Activated CD4-positive, alpha-beta T cell treated with anti-CD3 and anti-CD28 coated beads, Interleukin-2, amount 50 U/mL, for 48 hours (primary cell): ENCODE measurements around the gene SLC1A1.

Source experiments
- DNase-seq, 2 experiments: peaks; one replicate each; pipeline ENCODE4 v3.0.0-alpha.2; 2020

SLC1A1 gene

DNA sequence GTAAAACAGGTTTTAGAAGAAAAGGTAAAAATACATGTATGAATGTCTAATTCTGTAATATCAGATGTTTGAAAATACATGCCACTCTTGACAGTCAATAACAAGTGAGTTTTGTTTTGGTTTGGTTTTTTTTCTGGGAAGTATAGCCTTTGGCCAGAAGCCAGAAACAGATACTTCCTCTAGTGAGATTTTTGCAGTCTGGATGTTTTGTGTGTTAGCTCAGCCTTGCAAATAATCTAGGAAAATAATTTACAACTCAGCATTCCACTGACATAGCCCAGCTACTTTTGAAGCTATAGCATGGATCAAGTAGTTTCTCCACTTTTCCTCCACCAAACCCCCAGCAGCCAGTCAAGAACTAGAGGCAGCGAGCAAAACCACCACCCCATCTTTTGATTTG lies 56.7 kb downstream of the SLC1A1 start:
- DNase-seq: no peak

DNA sequence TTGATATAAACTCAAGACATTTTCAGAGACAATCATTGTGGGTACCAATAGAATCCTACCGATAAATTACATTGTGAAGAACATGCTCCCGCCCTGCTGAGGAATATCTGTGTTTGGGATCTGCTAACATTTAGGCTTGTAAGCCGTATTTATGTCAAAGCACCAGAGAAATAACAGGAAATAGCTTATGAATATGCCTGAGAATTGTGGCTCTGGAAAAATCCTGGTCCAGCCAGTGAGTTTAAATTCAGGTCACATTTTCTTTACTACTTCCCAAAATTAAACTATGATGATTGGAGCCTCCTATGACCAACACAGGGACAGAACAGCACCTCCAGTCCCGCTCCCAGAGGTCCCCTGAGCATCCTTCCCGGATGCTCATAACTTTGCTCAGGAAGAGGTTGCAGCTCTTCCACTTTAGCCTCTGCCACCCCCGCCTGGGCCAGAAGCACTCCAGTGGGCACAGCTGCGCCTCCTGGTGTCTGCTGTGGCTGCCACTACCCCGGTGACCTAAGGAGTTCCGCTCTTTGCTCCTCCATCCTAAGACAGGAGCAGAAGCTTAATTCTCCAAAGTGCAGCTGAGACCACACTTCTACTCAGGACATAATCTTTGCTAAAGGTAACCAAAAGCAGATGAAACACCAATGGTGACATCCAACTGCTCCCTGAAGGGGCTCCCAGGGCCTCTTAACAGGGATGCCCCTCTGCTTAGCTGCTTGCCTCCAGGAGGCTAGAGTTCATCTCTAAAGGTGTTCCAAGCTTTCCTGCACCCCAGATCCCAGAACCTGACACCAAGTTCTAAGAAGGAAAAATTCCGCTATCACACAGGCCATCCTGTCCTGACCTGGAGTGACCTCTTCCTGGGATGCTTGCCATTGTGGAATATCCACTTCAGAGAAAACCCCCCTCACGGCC lies 58.8 kb downstream of the SLC1A1 start:
- peak; percentile 6 to 15 for DNase-seq

DNA sequence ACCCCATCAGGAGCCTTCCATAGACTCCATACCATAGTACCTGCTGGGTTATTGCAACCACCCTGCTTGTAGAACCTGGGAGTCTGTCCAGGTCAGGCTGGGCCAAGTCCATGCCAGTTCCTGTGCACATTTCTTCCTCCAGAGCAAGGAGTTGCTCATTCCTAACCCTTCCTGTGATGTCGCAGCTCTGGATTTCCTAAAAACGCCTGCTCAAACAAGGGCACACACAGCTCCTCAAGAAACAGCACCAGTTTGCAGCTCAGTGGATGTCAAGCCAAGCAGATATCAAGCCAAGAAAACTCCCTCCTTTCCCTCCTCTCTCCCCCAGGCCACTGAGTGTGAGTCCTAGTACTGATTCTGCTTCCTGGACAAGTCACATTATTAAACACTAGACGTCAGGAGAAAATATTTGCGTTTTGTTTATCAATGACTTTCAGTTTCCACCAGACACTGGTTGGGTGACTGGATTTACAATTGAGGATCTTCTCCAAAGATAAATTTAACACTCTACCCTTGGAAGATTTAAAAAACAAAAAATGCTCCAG lies 59.6 kb downstream of the SLC1A1 start:
- DNase-seq: no peak

GRCh38 chr9:4550777-4551484 lies 60.7 kb downstream of the SLC1A1 start:
- DNase-seq: no peak

- no peak for DNase-seq
Measured at GRCh38 chr9:4553951-4554381, 63.7 kb downstream of the SLC1A1 start.

DNA sequence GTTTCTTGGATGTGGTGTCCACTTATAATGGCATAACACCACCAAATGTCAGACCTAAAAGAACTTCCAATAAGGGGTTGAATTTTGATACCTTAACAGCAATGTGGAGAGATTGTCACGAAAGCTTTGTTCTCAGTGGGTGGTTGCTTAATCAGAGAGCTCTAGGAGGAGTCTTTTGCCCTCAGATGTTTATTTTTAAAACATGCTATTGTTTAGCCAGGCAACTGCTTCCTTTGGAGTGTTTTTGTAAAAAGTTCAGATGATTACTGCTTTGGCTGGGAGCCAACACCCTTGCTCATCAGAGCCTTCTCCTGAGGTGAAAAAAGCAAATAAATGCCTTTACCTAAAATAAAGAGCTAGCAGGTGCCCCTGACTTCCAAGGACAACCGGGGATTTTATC lies 65.0 kb downstream of the SLC1A1 start:
- DNase-seq: no peak

- DNase-seq: no peak
Measured at GRCh38 chr9:4558371-4558998, 68.2 kb downstream of the SLC1A1 start.

GRCh38 chr9:4559261-4560182 lies 69.3 kb downstream of the SLC1A1 start:
- no peak for DNase-seq

- DNase-seq: no peak
Measured at GRCh38 chr9:4563105-4563504, 72.8 kb downstream of the SLC1A1 start.

- no peak for DNase-seq
Measured at GRCh38 chr9:4566806-4567205, 76.5 kb downstream of the SLC1A1 start.

GRCh38 chr9:4567601-4568000 lies 77.3 kb downstream of the SLC1A1 start:
- DNase-seq: no peak

DNA sequence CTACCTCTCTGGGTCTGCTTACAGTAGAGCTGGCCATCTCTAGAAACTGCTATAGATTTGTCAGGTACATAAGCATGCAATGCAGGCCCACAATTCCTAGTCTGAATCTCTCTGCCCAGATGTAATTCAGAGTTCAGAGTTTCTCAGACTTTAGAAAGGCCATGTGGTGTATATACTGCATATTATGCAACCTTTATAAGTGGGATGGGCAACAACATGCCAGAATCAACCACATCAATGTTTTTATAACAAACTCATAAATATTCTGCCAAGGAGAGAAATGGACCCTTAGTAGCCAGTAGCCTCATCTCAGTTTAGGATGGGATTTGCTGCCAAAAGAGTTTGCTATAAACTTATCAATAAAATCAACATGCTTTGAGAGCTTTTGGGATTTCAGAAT lies 78.8 kb downstream of the SLC1A1 start:
- DNase-seq: no peak

- peak in 1 of 2 experiments; percentile 10 for DNase-seq
Measured at GRCh38 chr9:4572184-4572826, 82.0 kb downstream of the SLC1A1 start.

- DNase-seq: no peak
Measured at GRCh38 chr9:4573176-4573575, 82.9 kb downstream of the SLC1A1 start.

DNA sequence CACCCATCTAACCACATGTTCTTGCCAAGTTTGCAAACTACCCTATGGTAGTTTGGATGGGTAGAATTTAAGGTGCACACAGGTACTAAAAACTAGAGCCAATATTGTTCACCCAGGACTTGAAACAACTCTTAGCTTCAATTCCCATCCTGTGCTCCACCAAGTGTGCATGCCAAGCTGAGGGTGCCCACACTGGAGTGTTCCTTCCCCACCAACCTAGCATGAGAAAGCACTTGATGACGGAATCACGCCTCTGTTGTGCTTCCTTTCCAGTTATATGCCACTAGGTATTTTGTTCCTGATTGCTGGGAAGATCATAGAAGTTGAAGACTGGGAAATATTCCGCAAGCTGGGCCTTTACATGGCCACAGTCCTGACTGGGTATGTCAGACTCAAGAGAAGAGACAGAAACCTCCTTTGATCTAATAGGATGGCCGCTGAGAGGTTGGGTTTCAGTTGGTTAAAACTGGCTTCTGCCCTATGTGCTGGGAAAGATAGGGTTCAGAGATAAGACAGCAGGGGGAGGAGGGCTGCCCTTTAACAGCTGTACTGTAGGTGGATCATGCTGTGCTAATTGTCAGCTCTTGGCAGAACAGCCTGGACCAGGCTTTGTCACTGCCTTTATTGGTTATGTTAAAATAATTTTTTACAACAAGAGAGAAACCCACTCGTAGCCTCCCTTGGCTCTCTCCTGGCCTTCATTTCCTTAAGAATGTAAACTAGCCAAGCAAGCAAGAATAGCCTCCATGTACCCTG lies 83.5 kb downstream of the SLC1A1 start:
- no peak for DNase-seq

DNA sequence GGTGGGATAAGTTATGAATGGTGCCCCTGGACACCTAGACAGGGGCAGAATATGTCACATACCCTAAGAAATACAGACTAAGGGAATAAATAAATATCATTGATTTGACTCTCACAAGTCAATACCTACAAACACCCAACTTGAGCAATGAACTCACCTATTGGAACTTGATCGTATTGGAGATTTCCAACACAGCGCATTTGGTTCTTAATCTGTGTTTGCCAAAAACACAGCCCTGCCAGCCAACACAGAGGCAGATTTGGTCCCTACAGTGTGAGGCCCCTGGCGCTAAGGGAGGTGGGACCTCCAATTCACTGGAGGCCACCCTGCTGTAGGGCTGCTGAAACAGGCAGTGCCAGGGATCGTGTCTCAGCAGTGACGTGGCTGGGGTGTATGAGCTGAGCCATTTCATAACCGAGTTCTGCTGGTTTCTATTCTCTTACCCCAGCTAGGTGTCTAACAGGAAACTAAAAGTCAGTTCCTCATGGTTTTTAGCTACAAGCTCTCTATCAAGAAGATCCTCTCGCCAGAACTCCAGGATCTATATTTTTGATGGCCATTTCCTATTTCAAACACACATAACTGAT lies 84.5 kb downstream of the SLC1A1 start:
- DNase-seq: peak; percentile 13 to 20

DNA sequence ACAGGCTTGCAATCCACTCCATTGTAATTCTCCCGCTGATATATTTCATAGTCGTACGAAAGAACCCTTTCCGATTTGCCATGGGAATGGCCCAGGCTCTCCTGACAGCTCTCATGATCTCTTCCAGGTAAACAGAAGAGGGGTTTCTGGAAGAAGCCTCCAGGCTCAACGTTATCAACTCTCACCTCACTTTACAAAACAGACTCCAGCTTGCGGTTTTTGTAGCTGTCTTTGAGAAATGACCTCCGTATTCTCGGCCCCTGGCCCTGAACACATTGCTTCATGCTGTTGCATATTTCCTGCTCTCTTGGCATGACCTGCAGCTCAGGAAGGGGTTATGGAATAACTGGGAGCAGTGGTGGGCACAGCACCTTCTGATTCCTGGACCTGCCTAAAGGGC lies 85.7 kb downstream of the SLC1A1 start:
- no peak for DNase-seq

GRCh38 chr9:4576448-4576847 lies 86.2 kb downstream of the SLC1A1 start:
- DNase-seq: no peak

- no peak for DNase-seq
Measured at GRCh38 chr9:4579001-4579400, 88.7 kb downstream of the SLC1A1 start.

DNA sequence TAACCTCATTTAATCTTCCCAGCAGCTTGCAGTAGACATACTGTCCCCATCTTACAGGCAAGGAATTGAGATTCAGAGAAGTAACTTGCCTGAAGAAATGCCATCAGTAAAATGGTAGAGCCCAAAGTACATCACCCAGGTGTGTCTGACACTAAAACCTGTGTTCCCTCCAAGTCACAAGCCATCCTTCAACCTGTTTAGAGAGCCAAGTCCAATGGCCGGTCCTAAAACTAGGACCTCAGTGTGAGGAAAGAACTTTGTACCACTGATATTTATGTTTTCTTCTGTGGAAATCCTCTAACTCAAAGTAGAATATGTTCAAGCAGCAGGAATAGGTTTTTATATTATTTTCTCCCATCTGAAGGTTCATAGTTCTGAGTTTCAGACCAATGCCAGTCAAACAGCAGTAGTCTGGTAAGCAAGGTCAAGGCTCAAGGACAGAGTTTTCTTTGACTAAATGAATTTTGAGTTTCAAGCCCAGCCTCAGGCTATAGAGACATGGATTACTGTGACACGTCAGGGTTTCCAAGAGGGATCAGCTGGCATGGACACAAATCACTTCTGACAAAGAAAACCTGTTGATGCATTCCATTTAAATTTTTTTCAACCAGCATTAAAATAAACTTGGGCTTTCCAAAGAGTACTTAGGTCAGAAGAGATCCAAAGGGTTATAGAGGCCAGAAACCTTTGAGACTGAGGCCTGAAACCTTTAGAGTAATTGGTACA lies 90.9 kb downstream of the SLC1A1 start:
- no peak for DNase-seq
